HG03469 (cell line): Measurements from ENCODE around the gene PRLHR.

Experiments used
- ATAC-seq: cut with Tn5 transposase; IDR thresholded peaks from one replicate; pipeline ENCODE4 v1.9.1; 2021; ENCODE audit warnings: mild to moderate bottlenecking, moderate library complexity, moderate number of reproducible peaks; ENCODE audit not compliant: unreplicated experiment

Gene PRLHR

GRCh38 chr10:118587881-118588651 lies 7.4 kb downstream of the PRLHR start:
- ATAC-seq = no peak

DNA sequence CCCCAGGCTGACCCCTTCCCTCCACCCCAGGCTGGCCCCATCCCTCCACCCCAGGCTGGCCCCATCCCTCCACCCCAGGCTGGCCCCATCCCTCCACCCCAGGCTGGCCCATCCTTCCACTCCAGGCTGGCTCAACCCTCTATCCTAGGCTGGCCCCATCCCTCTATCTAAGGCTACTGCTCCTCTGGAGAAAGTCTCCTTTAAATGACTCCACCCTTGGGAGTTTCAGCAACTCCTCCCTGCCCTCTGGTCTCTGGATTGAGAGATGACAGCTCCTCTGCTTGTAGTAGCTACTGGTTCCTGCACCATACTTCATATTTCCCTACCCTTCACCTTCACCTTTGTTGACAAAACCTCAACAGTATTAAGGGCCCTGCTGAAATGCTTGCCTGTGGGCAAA lies 8.5 kb downstream of the PRLHR start:
- no peak for ATAC-seq

DNA sequence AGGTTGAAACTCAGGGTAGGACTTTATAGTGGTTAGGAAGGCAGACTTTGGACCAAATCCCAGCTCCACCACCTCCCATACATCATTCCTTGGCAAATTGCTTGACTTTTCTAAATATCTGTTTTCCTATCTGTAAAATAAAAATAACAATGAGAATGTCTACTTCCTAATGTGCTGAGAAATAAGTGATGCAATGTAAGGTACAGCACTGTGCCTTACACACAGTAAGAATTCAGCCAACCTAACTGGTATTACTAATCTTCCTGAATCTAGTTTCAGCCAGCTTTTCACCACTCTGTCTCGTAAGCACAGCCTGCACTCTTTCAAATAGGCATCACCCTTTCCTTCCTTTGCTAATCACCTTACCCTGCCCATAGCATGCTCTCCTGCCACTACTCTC lies 9.7 kb downstream of the PRLHR start:
- no peak for ATAC-seq

DNA sequence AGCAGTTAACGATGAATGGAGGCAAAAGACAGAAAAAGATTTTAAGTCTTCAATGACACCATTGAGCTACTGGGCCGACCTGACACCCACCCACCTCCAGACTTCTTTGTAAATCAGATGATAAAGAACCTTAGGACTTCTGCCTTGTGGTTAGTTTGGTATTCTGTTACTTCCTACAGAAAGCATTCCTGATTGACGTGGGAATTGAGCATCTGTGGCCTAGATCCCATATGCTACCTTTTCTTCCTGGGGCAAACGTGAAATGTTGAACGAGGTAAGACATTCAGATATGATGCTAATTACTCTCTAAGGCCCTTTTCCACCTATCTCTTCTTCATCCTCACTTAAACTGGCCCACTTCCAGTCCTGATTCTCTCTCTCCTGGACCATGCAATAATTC lies 10.2 kb downstream of the PRLHR start:
- no peak for ATAC-seq

- no peak for ATAC-seq
These were observed 11.1 kb downstream of the PRLHR start for GRCh38 chr10:118584181-118584954.

DNA sequence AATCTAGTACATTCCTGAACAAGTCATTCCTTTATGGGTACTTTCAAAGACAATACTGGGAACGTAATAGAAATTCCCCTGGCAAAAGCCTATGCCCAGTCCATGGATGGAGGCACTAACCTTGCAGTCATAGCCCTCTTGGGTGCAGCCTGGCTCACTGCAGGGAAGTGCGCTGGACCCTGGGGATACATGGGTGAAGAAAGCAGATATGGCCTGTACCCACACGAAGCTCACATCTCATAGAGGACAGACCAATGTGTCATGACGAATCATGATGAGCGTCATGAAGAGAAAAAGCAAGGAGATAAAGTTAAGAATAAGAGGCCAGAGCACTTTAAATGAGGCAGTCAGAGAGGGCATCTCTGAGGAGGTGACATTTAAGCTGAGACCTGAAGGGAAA lies 11.8 kb downstream of the PRLHR start:
- no peak for ATAC-seq

DNA sequence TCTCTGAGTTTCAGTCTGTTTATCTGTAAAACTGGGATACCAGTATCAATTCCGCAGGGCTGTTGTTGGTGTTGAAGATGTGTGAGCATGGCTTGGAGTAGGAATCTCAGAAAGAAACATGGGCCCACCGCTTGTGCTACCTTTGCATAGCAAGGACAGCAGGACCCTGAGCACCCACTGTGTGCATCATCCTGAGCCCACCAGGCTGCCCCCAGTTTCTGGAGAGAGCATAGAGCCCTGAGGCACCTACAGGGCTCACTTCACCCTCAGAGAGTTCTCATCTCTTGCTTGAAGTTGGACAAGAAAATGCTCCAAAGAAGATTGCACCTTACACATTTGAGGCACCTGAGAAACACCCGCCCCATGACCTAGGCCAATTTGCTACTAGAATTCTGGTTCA lies 12.9 kb downstream of the PRLHR start:
- no peak for ATAC-seq

DNA sequence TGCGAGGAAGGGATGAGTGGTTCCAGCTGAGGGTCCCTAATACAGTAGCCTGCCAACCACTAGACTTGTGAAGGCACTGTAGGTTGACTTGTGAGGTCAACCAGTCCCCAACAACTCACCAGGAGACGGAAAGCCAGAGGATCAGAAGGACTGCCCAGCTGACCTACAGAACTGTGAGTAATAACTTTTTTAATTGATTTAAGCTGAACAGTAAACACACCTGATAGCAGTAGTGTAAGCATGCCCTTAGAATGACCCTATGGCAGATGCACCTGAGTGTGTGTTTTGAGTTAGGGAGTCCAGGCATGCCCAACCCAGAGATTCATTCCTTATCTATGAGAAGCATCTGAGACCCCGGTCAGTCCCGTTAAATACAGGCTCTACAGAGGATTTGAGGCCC lies 14.1 kb downstream of the PRLHR start:
- no peak for ATAC-seq

DNA sequence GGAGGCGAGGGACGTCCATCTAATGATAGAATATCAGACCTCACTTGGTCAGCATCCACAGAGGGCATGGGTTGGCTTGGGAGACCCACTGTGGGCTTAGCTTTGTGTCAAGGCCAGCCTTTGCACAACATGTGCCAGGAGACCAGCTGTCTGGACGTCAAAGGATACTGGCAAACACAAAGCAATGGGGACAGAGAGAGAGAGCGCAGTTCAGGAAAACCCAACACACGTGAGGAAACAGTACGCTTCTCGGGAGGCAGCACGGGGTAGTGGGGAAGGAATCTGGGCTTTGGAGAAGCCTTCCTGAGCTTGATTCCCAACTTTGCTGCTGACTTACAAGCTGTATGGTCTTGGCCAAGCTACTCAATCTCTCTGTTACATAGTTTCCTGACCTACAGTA lies 14.7 kb downstream of the PRLHR start:
- ATAC-seq = no peak

- ATAC-seq = no peak
These were observed 21.9 kb downstream of the PRLHR start for GRCh38 chr10:118573512-118573911.

DNA sequence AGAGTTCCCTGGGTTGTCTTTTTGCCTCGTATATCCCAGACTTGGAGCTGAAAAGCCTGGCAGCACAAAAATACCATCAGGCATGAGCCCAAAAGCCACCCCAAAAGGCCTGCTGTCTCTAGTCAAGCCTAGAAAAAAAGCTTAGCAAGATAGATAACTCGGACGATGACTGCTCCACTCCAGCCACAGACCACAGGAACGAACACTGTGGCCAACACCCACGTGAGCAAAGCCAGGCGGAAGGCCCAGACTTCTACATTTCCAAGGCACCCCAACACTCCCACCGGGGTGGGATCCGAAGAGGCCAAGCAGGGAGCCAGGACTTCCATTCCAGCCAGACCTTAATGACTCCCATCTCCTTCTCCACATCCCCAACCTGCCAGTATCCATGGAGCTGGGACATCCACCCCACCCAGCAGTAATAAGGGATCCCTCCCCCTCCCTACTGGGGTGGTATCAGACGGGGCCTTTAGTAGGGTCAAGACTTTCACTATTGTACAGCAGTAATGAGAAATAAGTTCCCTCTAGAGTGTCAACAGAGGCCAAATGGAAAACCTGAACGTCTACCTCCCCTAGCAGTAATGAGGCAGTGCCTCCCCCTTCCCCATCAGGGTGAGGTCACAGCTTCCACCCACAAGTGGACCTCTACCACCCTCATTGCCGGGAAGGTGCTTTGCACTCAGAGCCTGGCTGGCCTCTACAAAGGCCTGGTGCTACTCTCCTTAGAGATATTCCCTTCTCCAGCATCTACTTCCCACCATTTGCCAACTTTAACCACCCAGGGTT lies 23.0 kb downstream of the PRLHR start:
- no peak for ATAC-seq

DNA sequence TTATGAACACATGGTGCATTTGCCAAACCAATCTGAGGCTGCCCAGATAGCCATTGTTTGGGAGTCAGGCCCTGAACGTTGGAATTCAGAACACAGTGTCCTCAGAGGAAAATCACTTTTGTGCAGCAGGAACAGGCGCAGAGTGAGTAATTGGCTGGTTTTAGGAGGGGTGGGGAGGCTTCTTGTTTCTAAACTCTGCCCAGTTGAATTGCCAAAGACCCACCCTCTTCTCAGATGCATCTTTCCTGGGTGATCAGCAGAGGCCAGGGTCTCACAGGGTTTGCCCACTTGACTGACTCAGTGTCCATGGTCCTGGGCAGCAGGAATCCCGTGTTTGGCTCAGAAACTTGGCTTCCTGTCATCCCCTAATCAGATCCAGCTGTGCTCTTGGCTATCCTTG lies 24.3 kb downstream of the PRLHR start:
- no peak for ATAC-seq

DNA sequence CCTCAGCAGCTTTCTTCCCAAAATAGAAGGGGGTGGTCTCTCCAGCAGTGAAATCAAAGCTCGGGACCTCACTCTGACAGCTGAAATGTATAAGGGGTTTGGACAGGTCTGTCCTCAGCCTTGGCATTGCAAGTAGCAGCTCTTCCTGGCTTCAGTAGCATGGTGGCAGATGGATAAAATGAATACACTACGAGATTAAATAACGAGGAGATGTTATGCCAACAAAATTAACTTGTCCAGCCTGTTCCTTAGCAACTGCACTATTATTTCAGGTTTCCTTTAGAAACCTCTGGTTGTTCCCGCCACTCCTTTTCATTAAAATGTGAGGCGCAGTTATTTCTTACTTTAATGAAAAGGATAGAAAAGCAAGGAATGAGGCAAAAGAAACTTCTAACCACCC lies 24.9 kb downstream of the PRLHR start:
- no peak for ATAC-seq

- ATAC-seq = no peak
These were observed 25.6 kb downstream of the PRLHR start for GRCh38 chr10:118569882-118570252.

- no peak for ATAC-seq
These were observed 26.1 kb downstream of the PRLHR start for GRCh38 chr10:118569241-118569881.

DNA sequence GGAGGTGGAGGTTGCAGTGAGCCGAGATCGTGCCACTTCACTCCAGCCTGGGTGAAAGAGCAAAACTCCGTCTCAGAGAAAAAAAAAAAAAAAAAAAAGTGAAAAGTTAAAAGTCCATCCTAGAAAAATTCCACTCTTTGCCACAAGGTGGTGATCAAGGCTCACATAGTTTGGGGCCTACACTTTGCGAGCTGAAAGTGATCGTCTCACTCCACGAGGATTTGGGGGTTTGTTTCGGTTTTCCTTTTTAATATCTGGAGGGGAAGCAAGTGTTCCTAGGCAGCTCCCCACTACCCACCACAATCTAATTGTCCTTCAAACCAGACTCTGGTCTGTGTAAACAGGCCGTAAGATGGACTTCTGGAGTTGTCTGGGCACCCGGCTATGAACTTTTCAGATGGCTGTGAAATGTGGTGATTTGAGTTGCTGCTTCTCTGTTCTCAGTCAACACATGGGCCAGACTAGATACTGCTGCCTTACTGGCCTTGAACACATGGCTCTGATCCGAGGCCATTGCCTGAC lies 27.1 kb downstream of the PRLHR start:
- no peak for ATAC-seq

DNA sequence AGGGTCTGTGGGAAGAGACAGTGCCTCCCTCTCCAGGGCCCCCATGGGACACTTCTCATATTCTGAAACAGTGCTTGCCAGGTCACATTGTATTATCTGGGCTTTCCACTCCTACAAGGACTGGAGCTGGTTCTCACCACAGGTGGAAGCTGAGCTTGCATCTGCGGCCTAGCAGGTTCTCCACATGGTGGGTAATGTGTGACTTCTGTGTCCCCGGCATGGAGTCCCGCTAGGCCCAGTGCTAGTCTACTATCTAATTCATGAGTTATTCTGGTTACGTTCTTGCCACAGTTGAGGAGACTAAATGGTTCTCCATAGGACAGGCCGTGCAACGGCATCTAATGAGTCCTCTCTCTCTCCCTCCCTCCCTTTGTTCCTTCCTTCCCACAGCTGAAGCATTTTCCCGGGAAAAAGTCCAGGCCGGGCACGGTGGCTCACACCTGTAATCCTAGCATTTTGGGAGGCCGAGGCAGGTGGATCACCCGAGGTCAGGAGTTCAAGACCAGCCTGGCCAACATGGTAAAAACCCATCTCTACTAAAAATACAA lies 27.7 kb downstream of the PRLHR start:
- no peak for ATAC-seq

- no peak for ATAC-seq
These were observed 28.5 kb downstream of the PRLHR start for GRCh38 chr10:118566911-118567310.

DNA sequence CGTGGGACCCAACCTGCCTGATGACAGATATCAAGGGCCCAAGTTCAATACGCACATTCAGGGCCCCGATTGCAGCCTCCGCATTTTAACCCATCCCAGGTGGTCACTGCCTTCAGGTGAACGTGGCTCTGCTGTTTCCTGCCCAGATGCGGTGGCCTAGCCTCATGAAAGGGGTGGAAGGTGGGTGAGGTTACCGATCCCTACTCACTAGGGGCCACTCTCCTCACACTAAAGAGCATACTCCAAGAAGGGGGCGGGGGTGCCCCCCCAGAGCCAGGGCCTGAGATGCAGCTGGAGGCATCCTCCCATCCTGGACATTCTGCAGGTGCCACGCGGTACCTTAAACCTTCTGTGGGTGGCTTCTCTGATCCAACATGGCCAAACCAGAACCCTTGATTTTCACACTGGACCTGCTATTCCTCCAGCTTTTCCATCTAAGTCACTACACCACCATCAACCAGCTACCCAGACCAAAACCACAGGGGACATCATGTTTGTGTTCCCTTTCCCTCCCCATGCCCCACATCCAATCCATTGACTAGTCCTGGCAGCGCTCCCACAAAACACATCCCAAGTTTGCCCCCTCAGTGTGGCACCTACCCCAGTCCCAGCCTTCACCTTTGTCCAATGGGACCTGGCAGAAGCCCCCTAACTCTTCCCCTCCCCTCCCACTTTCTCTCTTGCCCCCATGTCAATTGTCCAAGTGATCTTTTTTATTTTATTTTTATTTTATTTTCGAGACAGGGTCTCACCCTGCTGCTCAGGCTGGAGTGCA lies 30.0 kb downstream of the PRLHR start:
- ATAC-seq = no peak

DNA sequence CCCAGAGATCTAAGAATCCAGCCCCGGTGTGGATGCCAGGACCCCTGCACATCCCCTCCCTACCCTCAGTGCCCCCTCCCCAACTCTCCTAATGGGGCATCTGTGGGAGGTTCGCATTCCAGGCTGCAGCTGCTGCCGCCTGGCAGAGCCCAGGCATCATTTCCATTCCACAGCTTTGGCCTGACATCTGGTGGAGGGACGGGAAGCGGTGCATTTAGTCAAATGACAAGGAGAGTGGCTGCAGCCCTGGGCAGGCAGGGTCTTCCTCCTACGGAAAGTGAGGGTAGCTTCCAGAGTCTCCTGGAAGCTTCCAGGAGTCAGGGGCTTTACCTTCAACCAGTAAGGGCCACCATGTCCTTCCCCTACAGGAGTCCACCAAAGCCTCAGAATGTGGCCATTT lies 30.8 kb downstream of the PRLHR start:
- ATAC-seq = no peak
